Measurements from ENCODE around the gene GLRX. TPM values are rescaled to one million over a fixed set of nuclear protein-coding genes. Genes with fewer than 3 reads are reported as not detected.
"Not testable (repeated sequence)": the region's sequence is repeated elsewhere in the genome, so short reads cannot be mapped to it uniquely, and the experiment has no call there.

GLRX gene
- total RNA-seq, 2 donors from 2014 or later, result 151 to 173 TPM

GRCh38 chr5:95838001-95838520 lies 15.5 kb upstream of the GLRX start:
- no peaks in the 10 kb centered on the region for H3K27me3 ChIP-seq
- peak overlapping the region; percentile 92 to 95 for H3K27ac ChIP-seq
- no peak overlapping the region for H3K4me3 ChIP-seq
- no peak for TF ChIP-seq CTCF (IDR thresholded peaks at IDR 0.05)
- DNase-seq (ENCODE audit: low spot score), result peak; percentile 57
- no peaks in the 10 kb centered on the region for H3K36me3 ChIP-seq
- H3K4me1 ChIP-seq, result peaks cover 0 to 30% of the 10 kb centered on the region in 2 donors
- no peaks in the 10 kb centered on the region for H3K9me3 ChIP-seq

GRCh38 chr5:95837492-95837891 lies 15.0 kb upstream of the GLRX start:
- Histone ChIP-seq H3K36me3 (no peaks in the 10 kb centered on the region), H3K4me1 (peaks cover 0 to 24% of the 10 kb centered on the region in 2 donors), H3K27me3 (no peaks in the 10 kb centered on the region), H3K4me3 (no peak overlapping the region), H3K27ac (peak overlapping the region; percentile 92 to 95), H3K9me3 (no peaks in the 10 kb centered on the region)
- DNase-seq (ENCODE audit: low spot score), result peak; percentile 52
- TF ChIP-seq CTCF (IDR thresholded peaks at IDR 0.05), result no peak

- H3K36me3 ChIP-seq, H3K9me3 ChIP-seq, H3K27me3 ChIP-seq, H3K4me3 ChIP-seq: not testable (repeated sequence)
- peak; percentile 57 for DNase-seq (ENCODE audit: low spot score)
- Histone ChIP-seq H3K27ac (peak overlapping the region; percentile 92 to 95), H3K4me1 (peaks cover 0 to 21% of the 10 kb centered on the region in 2 donors)
Observed at GRCh38 chr5:95836971-95837370, 14.4 kb upstream of the GLRX start.

- Histone ChIP-seq H3K4me1 (peaks cover 0 to 21% of the 10 kb centered on the region in 2 donors), H3K27ac (peak overlapping the region; percentile 92 to 95), H3K9me3 (no peaks in the 10 kb centered on the region), H3K4me3 (no peak overlapping the region), H3K36me3 (no peaks in the 10 kb centered on the region), H3K27me3 (no peaks in the 10 kb centered on the region)
- DNase-seq (ENCODE audit: low spot score), result no peak
- TF ChIP-seq CTCF (IDR thresholded peaks at IDR 0.05), result no peak
Observed at GRCh38 chr5:95836544-95836943, 14.0 kb upstream of the GLRX start.

GRCh38 chr5:95835682-95836385 lies 13.3 kb upstream of the GLRX start:
- TF ChIP-seq CTCF (IDR thresholded peaks at IDR 0.05), result no peak
- Histone ChIP-seq H3K27ac (peak overlapping the region; percentile 92 to 95), H3K4me3 (peak overlapping the region; percentile 49 to 57), H3K9me3 (no peaks in the 10 kb centered on the region), H3K27me3 (no peaks in the 10 kb centered on the region), H3K36me3 (no peaks in the 10 kb centered on the region), H3K4me1 (peaks cover 0 to 21% of the 10 kb centered on the region in 2 donors)
- DNase-seq (ENCODE audit: low spot score), result peak; percentile 69

GRCh38 chr5:95832664-95833063 lies 10.1 kb upstream of the GLRX start:
- no peak for DNase-seq (ENCODE audit: low spot score)
- H3K27ac ChIP-seq, result no peak overlapping the region
- no peak for TF ChIP-seq CTCF (IDR thresholded peaks at IDR 0.05)
- no peaks in the 10 kb centered on the region for H3K27me3 ChIP-seq
- no peak overlapping the region for H3K4me3 ChIP-seq
- H3K4me1 ChIP-seq, result peaks cover 0 to 21% of the 10 kb centered on the region in 2 donors
- no peaks in the 10 kb centered on the region for H3K36me3 ChIP-seq
- H3K9me3 ChIP-seq, result no peaks in the 10 kb centered on the region

All from right atrium auricular region (tissue), 2 donors.